Activated gamma-delta T cell (primary cell): Measurements from ENCODE around the gene TSHZ1.
"Not testable (repeated sequence)": the region's sequence is repeated elsewhere in the genome, so short reads cannot be mapped to it uniquely, and the experiment has no call there.

ENCODE experiments used
- DNase-seq: peaks from one replicate; lab custom pipeline; 2025; lab: John Stamatoyannopoulos, UW

Gene TSHZ1

DNA sequence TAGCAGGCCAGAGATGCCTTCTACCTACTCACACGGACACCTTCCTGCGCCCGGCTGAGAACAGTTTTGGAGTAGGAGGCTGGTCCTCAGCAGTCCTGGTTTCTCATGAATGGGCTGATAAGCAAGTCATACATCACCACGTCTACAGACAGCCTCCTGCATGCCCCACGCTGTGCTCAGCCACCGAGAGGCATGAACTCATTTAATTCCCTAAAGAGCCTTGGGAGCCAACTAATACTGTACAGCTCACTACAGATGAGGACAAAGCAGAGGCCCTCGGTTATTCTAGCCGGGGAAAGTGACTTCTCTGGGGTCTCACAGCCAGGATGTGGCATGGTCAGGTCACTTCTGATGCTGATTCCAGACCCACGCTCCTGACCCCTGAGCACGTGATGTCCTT lies 105.6 kb downstream of the TSHZ1 start:
- DNase-seq = no peak

- DNase-seq = no peak
These were observed 106.2 kb downstream of the TSHZ1 start for GRCh38 chr18:75316826-75317225.

DNA sequence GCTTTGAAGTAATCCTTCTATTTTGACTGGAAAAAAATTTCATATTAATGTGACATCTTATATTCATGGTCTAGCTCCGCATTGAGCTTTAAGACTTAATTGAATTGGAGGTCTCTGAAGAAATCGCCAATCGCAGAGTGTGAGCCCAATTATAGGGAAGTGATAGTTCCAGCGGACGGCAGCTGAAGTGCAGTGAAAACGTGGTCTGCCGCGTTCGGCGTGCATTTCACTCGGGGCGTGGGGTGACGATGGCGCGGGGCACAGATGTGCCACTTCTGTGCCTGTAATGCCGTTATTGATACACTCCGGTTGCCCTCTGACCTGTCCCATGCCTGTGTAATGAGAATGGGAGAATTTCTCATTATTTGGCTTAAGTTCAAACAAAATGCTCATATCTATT lies 106.7 kb downstream of the TSHZ1 start:
- no peak for DNase-seq

GRCh38 chr18:75317703-75318102 lies 107.1 kb downstream of the TSHZ1 start:
- no peak for DNase-seq

DNA sequence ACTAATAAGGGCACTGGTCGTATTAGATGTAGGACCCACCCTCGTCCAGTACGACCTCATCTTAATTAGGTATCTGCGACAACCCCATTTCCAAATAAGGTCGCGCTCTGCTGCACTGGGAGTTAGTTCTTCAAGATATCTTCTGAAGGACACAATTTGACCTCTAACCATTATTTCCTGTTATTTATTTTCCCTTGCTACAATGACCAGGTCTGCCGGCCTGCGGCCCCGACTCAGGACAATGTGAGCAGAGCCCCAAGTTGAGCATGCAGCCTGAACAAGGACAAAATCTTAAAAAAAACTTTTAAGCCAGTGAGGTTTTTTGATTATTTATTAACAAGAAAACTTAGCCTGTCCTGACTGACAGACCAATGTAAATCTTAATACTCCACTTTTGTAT lies 109.3 kb downstream of the TSHZ1 start:
- no peak for DNase-seq

DNA sequence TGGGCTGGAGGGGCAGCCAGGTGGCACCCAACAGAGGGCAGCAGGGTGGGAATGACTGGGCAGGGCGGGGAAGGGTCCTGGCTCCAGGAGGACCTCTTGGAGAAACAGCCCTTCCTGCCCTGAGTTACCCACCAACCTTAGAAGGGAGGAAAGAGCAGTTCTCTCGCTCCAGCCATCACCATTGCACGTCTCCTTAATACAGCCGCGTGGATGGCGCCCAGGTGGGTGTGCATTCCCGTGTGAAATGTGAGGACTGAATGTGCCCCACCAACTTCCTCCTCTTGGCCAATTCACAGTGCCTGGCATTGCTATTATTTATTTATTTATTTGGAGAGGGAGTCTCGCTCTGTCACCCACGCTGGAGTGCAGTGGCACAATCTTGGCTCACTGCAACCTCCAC lies 109.9 kb downstream of the TSHZ1 start:
- DNase-seq = no peak

DNA sequence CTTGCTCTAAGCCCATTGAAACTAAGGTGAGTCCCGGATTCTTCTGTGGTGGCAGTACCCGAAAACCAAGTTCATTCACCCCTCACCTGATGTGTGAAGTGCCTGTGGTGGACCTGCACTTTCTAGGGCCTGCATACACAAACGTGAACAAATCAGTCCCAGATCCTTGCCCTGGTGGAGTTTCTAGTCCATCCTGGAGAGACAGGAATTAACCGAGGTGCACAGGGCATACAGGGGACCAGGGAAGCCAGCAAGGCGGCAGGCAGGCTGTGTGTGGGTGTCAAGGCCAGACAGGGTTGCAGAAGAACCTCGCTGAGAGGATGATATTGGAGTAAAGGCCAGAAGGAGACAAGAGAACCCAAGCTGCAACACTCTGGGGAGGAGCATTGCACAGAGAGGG lies 110.8 kb downstream of the TSHZ1 start:
- DNase-seq = no peak

- no peak for DNase-seq
These were observed 111.6 kb downstream of the TSHZ1 start for GRCh38 chr18:75322206-75322605.

- no peak for DNase-seq
These were observed 113.4 kb downstream of the TSHZ1 start for GRCh38 chr18:75323821-75324585.

DNA sequence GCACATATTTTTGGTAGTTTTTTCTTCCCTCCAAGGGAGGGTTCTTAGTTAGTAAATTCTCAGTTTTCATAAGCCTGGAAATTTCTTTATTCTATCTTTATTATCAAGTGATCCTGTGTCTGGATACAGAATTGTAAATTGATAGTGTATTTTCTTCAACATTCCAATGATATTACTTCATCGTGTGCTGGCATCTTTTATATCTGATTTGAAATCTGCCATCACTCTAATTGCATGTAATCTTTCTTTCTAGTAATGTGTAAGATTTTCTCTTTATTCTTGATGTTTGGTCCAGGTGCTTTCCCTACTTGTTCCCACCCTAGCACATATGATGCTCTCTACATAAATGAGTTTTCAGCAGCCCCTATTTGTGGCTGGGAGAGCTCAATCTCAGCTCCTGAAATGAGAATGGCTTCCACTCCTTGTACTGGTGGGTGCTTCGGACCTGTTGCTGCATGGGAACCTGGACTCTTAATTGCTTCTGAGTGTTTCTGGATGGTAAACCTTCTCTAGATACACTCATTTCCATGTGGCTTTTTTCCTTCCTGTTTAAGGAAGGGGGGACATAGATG lies 114.2 kb downstream of the TSHZ1 start:
- no peak for DNase-seq

GRCh38 chr18:75329753-75330152 lies 119.2 kb downstream of the TSHZ1 start:
- not testable (repeated sequence) for DNase-seq

GRCh38 chr18:75330308-75330707 lies 119.7 kb downstream of the TSHZ1 start:
- DNase-seq = no peak

DNA sequence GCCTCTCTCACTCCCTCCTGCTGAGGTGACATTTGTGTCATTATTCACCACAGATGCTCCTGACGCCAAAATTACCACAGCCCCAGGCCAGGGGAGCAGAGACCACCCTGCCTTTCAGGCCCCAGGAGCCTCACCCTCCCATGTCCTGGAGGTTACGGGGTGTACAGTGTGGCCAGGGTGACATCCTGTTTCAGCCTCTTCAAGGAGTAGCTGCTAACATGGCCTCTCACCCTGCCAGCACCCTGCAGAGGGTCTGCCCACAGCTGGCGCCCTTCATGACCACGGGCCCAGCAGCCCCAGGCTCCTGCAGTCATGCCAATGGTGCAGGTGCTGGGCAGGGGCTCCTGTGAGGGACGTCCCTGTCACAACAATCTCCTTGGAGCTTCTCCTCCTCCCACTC lies 124.3 kb downstream of the TSHZ1 start:
- no peak for DNase-seq

GRCh38 chr18:75335511-75335910 lies 124.9 kb downstream of the TSHZ1 start:
- DNase-seq = no peak

- no peak for DNase-seq
These were observed 126.2 kb downstream of the TSHZ1 start for GRCh38 chr18:75336767-75337166.

DNA sequence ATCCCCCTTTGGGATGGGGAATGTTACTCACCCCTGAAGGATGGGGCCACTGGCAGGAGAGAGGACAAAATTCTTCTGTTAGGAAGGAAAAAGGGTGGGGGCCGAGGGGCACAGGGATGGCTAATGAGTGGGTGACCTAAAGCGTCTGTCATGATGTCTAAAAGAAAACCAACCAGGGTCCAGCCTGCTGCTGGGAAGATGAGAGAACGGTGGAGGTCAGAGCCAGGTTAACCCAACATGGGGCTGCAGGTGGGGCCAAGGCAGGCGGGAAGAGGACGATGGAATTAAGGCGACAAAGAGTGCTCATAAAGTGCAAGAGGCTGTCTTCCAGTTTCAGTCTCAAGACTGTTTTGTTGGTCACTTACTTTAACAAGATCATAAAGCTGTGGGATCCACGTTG lies 126.8 kb downstream of the TSHZ1 start:
- DNase-seq = no peak

DNA sequence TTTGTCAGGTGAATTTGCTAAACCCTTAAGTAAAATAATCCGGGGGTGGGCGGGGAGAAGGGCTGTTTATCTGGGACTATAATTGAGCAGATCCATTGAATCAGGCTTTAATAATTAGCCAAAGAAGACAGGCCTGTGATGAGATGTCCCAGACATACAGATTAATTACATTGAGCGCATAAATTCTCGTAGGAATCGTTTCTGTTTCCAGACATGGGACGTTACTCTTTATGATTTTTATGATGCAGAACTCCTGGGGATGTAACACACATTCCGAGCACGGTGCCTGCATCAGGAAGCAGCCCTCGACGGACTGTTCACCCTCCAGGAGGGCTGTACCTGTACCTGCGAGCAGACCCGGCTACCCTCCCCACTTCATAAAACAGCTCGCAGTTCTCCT lies 128.0 kb downstream of the TSHZ1 start:
- DNase-seq = no peak
